ENCODE results near the gene SPDYE17.
"Not testable (repeated sequence)": the region's sequence is repeated elsewhere in the genome, so short reads cannot be mapped to it uniquely, and the experiment has no call there.

SPDYE17 gene

GRCh38 chr7:76972391-76972790 is 59.8 kb downstream of the SPDYE17 start:
- DNase-seq (ENCODE audit: low read depth in 3 of 3), result not testable (repeated sequence)
